Skeletal muscle satellite cell (primary cell): ENCODE data around the gene ZNF516.

Experiments
- H3K27me3 ChIP-seq: 2 replicates; pipeline ENCODE4 v1.7.0; 2013; ENCODE audit warnings: low read length; ENCODE audit not compliant: control insufficient read depth, insufficient read depth
- H3K36me3 ChIP-seq: 2 replicates; pipeline ENCODE4 v1.7.0; 2013; ENCODE audit warnings: mild to moderate bottlenecking, control low read depth, low read length; ENCODE audit not compliant: insufficient read depth
- H3K4me1 ChIP-seq: 2 replicates; pipeline ENCODE4 v1.7.0; 2013; ENCODE audit warnings: low read length; ENCODE audit not compliant: control insufficient read depth, insufficient read depth
- H3K4me2 ChIP-seq: 2 replicates; pipeline ENCODE4 v1.7.0; 2013; ENCODE audit warnings: mild to moderate bottlenecking, low read length
- H3K4me3 ChIP-seq: 2 replicates; pipeline ENCODE4 v1.7.0; 2013; ENCODE audit warnings: low read length
- H3K9ac ChIP-seq: 2 replicates; pipeline ENCODE4 v1.7.0; 2013; ENCODE audit warnings: mild to moderate bottlenecking, low read depth, low read length, moderate library complexity
- H3K9me3 ChIP-seq: replicated peaks from 2 replicates; pipeline ENCODE4 v1.7.0; 2013; ENCODE audit warnings: mild to moderate bottlenecking, control low read depth, low read length

The ZNF516 gene

GRCh38 chr18:76495435-76496193, 572 bp upstream of the ZNF516 start:
- H3K4me3 ChIP-seq: peak overlapping the region; percentile 72
- H3K4me2 ChIP-seq: peak overlapping the region; percentile 100
- no peaks in the 10 kb centered on the region for H3K27me3 ChIP-seq
- H3K36me3 ChIP-seq: no peaks in the 10 kb centered on the region
- H3K9me3 ChIP-seq: no peaks in the 10 kb centered on the region
- H3K9ac ChIP-seq: peak overlapping the region; percentile 77
- peaks cover 6% of the 10 kb centered on the region for H3K4me1 ChIP-seq

GRCh38 chr18:76494231-76495005, 624 bp downstream of the ZNF516 start:
- no peaks in the 10 kb centered on the region for H3K9me3 ChIP-seq
- H3K4me2 ChIP-seq: peak overlapping the region; percentile 98
- H3K4me1 ChIP-seq: peaks cover 18% of the 10 kb centered on the region
- H3K36me3 ChIP-seq: no peaks in the 10 kb centered on the region
- H3K27me3 ChIP-seq: no peaks in the 10 kb centered on the region
- H3K9ac ChIP-seq: peak overlapping the region; percentile 75
- peak overlapping the region; percentile 72 for H3K4me3 ChIP-seq

- no peaks in the 10 kb centered on the region for H3K9me3 ChIP-seq
- peak overlapping the region; percentile 98 for H3K4me2 ChIP-seq
- H3K9ac ChIP-seq: peak overlapping the region; percentile 75
- H3K36me3 ChIP-seq: no peaks in the 10 kb centered on the region
- H3K4me3 ChIP-seq: peak overlapping the region; percentile 72
- peaks cover 27% of the 10 kb centered on the region for H3K4me1 ChIP-seq
- H3K27me3 ChIP-seq: no peaks in the 10 kb centered on the region
These were observed 1.6 kb downstream of the ZNF516 start for GRCh38 chr18:76493213-76494161.

- H3K36me3 ChIP-seq: no peaks in the 10 kb centered on the region
- no peaks in the 10 kb centered on the region for H3K27me3 ChIP-seq
- H3K9me3 ChIP-seq: no peaks in the 10 kb centered on the region
- H3K9ac ChIP-seq: peak overlapping the region; percentile 75
- peak overlapping the region; percentile 98 for H3K4me2 ChIP-seq
- H3K4me1 ChIP-seq: peaks cover 35% of the 10 kb centered on the region
- H3K4me3 ChIP-seq: peak overlapping the region; percentile 72
These were observed 2.3 kb downstream of the ZNF516 start for GRCh38 chr18:76492669-76493212.

- Histone ChIP-seq H3K9ac (peak overlapping the region; percentile 75), H3K4me1 (peaks cover 40% of the 10 kb centered on the region), H3K4me2 (peak overlapping the region; percentile 98), H3K27me3 (no peaks in the 10 kb centered on the region), H3K4me3 (peak overlapping the region; percentile 72), H3K9me3 (no peaks in the 10 kb centered on the region), H3K36me3 (no peaks in the 10 kb centered on the region)
These were observed 3.0 kb downstream of the ZNF516 start for GRCh38 chr18:76491776-76492668.

GRCh38 chr18:76491473-76491775, 3.6 kb downstream of the ZNF516 start:
- peaks cover 46% of the 10 kb centered on the region for H3K4me1 ChIP-seq
- peak overlapping the region; percentile 75 for H3K9ac ChIP-seq
- peak overlapping the region; percentile 98 for H3K4me2 ChIP-seq
- H3K36me3 ChIP-seq: no peaks in the 10 kb centered on the region
- no peaks in the 10 kb centered on the region for H3K27me3 ChIP-seq
- peak overlapping the region; percentile 72 for H3K4me3 ChIP-seq
- H3K9me3 ChIP-seq: no peaks in the 10 kb centered on the region

- H3K9me3 ChIP-seq: no peaks in the 10 kb centered on the region
- no peaks in the 10 kb centered on the region for H3K36me3 ChIP-seq
- H3K27me3 ChIP-seq: no peaks in the 10 kb centered on the region
- peak overlapping the region; percentile 74 for H3K4me3 ChIP-seq
- H3K4me1 ChIP-seq: peaks cover 50% of the 10 kb centered on the region
- H3K9ac ChIP-seq: peak overlapping the region; percentile 78
- peak overlapping the region; percentile 88 for H3K4me2 ChIP-seq
These were observed 4.2 kb downstream of the ZNF516 start for GRCh38 chr18:76490670-76491472.

GRCh38 chr18:76490033-76490432, 5.0 kb downstream of the ZNF516 start:
- Histone ChIP-seq H3K27me3 (no peaks in the 10 kb centered on the region), H3K4me3 (peak overlapping the region; percentile 74)

GRCh38 chr18:76489081-76489480, 6.0 kb downstream of the ZNF516 start:
- no peaks in the 10 kb centered on the region for H3K27me3 ChIP-seq
- H3K36me3 ChIP-seq: no peaks in the 10 kb centered on the region
- H3K9ac ChIP-seq: no peak overlapping the region
- H3K9me3 ChIP-seq: no peaks in the 10 kb centered on the region
- H3K4me3 ChIP-seq: no peak overlapping the region
- H3K4me2 ChIP-seq: peak overlapping the region; percentile 88
- H3K4me1 ChIP-seq: peaks cover 45% of the 10 kb centered on the region

More at GRCh38 chr18:76490033-76490432, 5.0 kb downstream of the ZNF516 start:
- Histone ChIP-seq H3K9me3 (no peaks in the 10 kb centered on the region), H3K9ac (peak overlapping the region; percentile 78), H3K36me3 (no peaks in the 10 kb centered on the region), H3K4me1 (peaks cover 45% of the 10 kb centered on the region), H3K4me2 (peak overlapping the region; percentile 88)

- H3K4me1 ChIP-seq: peaks cover 45% of the 10 kb centered on the region
- H3K36me3 ChIP-seq: no peaks in the 10 kb centered on the region
- no peaks in the 10 kb centered on the region for H3K27me3 ChIP-seq
- H3K4me2 ChIP-seq: peak overlapping the region; percentile 88
- H3K9ac ChIP-seq: peak overlapping the region; percentile 14
- peak overlapping the region; percentile 5 for H3K4me3 ChIP-seq
- H3K9me3 ChIP-seq: no peaks in the 10 kb centered on the region
These were observed 6.9 kb downstream of the ZNF516 start for GRCh38 chr18:76488190-76488589.
